Immature natural killer cell (primary cell): ENCODE data around the gene DLEC1. TPM values are rescaled to one million over a fixed set of nuclear protein-coding genes. Genes with fewer than 3 reads are reported as not detected.
"Not testable (repeated sequence)": the region's sequence is repeated elsewhere in the genome, so short reads cannot be mapped to it uniquely, and the experiment has no call there.

ENCODE experiments used
- DNase-seq, 3 donors: peaks; one replicate each; pipeline ENCODE4 v3.0.0; 2022; ENCODE audit warnings: mixed read lengths in 1 of 3
- H3K27ac Mint-ChIP-seq, 6 donors: one replicate each; pipeline ENCODE4 v1.8.0; 2020; ENCODE audit warnings: mixed read lengths in 6 of 6, mild to moderate bottlenecking in 5 of 6, inconsistent platforms in 4 of 6, moderate library complexity in 3 of 6
- H3K27me3 Mint-ChIP-seq, 3 donors: one replicate each; pipeline ENCODE4 v1.8.0; 2020 to 2021; ENCODE audit warnings: low read depth in 3 of 3, mild to moderate bottlenecking in 3 of 3, mixed read lengths in 3 of 3, moderate library complexity in 3 of 3, inconsistent platforms in 1 of 3
- H3K36me3 Mint-ChIP-seq, 3 donors: one replicate each; pipeline ENCODE4 v1.8.0; 2020; ENCODE audit warnings: mixed read lengths in 3 of 3, inconsistent platforms in 2 of 3, mild to moderate bottlenecking in 2 of 3
- H3K4me1 Mint-ChIP-seq, 2 donors: one replicate each; pipeline ENCODE4 v1.8.0; 2020; ENCODE audit warnings: inconsistent platforms in 2 of 2, mild to moderate bottlenecking in 2 of 2, mixed read lengths in 2 of 2, moderate library complexity in 1 of 2
- H3K4me3 Mint-ChIP-seq, 5 donors: one replicate each; pipeline ENCODE4 v1.8.0; 2020; ENCODE audit warnings: mild to moderate bottlenecking in 5 of 5, mixed read lengths in 5 of 5, inconsistent platforms in 3 of 5, moderate library complexity in 3 of 5
- H3K9me3 Mint-ChIP-seq, 6 donors: one replicate each; pipeline ENCODE4 v1.8.0; 2020; ENCODE audit warnings: mild to moderate bottlenecking in 6 of 6, mixed read lengths in 6 of 6, inconsistent platforms in 4 of 6, moderate library complexity in 3 of 6
- polyA plus RNA-seq, 3 donors: library from polyadenylated mRNA; unstranded; fragments of 300-500 nt; fragmentation: Illumina TruSeq; gene quantifications; one replicate each; pipeline ENCODE4 v1.2.3, GENCODE V29; 2021

DLEC1 gene
- polyA plus RNA-seq, 3 donors from 2014 or later, result 0.16 to 2.4 (median 0.84) TPM

GRCh38 chr3:38028621-38029361 is 10.2 kb upstream of the DLEC1 start:
- Mint-ChIP-seq H3K27me3 (peaks cover 0 to 11% (median 3%) of the 10 kb centered on the region in 3 donors), H3K9me3 (peaks cover 0 to 2% (median 0%) of the 10 kb centered on the region in 6 donors)

GRCh38 chr3:38029400-38030125 is 9.4 kb upstream of the DLEC1 start, which contains the start of gene PLCD1:
Gene PLCD1 (minus strand): TSS chr3:38029642. CDS start chr3:38029539, 103 bp downstream.
- DNase-seq, result peak; percentile 48 to 67 (median 54)
- H3K4me1 Mint-ChIP-seq, result peaks cover 19 to 27% of the 10 kb centered on the region in 2 donors

More at GRCh38 chr3:38028621-38029361, 10.2 kb upstream of the DLEC1 start:
- H3K4me3 Mint-ChIP-seq, result peak overlapping the region; percentile 55 to 85 (median 75)
- no peak for DNase-seq
- peak overlapping the region in 1 of 6 donors; percentile 71 for H3K27ac Mint-ChIP-seq
- H3K4me1 Mint-ChIP-seq, result peaks cover 25 to 35% of the 10 kb centered on the region in 2 donors
- H3K36me3 Mint-ChIP-seq, result no peaks in the 10 kb centered on the region

GRCh38 chr3:38030126-38031021 is 8.6 kb upstream of the DLEC1 start:
- Mint-ChIP-seq H3K4me1 (peaks cover 14 to 19% of the 10 kb centered on the region in 2 donors), H3K9me3 (peaks cover 0 to 2% (median 0%) of the 10 kb centered on the region in 6 donors), H3K27me3 (peaks cover 0 to 7% (median 3%) of the 10 kb centered on the region in 3 donors), H3K36me3 (peaks cover 0 to 3% (median 0%) of the 10 kb centered on the region in 3 donors), H3K4me3 (peak overlapping the region; percentile 40 to 64 (median 56)), H3K27ac (peak overlapping the region in 3 of 6 donors; percentile 60 to 79 (median 76))
- no peak for DNase-seq

More at GRCh38 chr3:38029400-38030125, 9.4 kb upstream of the DLEC1 start, which contains the start of gene PLCD1:
- Mint-ChIP-seq H3K36me3 (peaks cover 0 to 3% (median 0%) of the 10 kb centered on the region in 3 donors), H3K27ac (peak within 1 kb of the TSS in 1 of 6 donors; percentile 71), H3K9me3 (peaks cover 0 to 2% (median 0%) of the 10 kb centered on the region in 6 donors), H3K4me3 (peak within 1 kb of the TSS; percentile 61 to 85 (median 75)), H3K27me3 (peaks cover 0 to 10% (median 3%) of the 10 kb centered on the region in 3 donors)

GRCh38 chr3:38031022-38031994 is 7.7 kb upstream of the DLEC1 start:
- peak in 1 of 3 donors; percentile 30 for DNase-seq
- H3K9me3 Mint-ChIP-seq, result peaks cover 0 to 2% (median 0%) of the 10 kb centered on the region in 6 donors
- H3K36me3 Mint-ChIP-seq, result peaks cover 0 to 3% (median 0%) of the 10 kb centered on the region in 3 donors
- peak overlapping the region; percentile 22 to 48 (median 44) for H3K4me3 Mint-ChIP-seq
- peaks cover 0 to 7% (median 3%) of the 10 kb centered on the region in 3 donors for H3K27me3 Mint-ChIP-seq
- H3K4me1 Mint-ChIP-seq, result peaks cover 9 to 12% of the 10 kb centered on the region in 2 donors
- peak overlapping the region in 5 of 6 donors; percentile 13 to 79 (median 27) for H3K27ac Mint-ChIP-seq

- no peak for DNase-seq
- H3K36me3 Mint-ChIP-seq, result peaks cover 0 to 3% (median 0%) of the 10 kb centered on the region in 3 donors
- H3K4me3 Mint-ChIP-seq, result no peak overlapping the region
- H3K4me1 Mint-ChIP-seq, result peaks cover 13 to 17% of the 10 kb centered on the region in 2 donors
- H3K27ac Mint-ChIP-seq, result no peak overlapping the region
- peaks cover 0 to 7% (median 3%) of the 10 kb centered on the region in 3 donors for H3K27me3 Mint-ChIP-seq
- peaks cover 0 to 2% (median 0%) of the 10 kb centered on the region in 6 donors for H3K9me3 Mint-ChIP-seq
Observed at GRCh38 chr3:38032328-38032865, 6.6 kb upstream of the DLEC1 start.

- not testable (repeated sequence) for H3K4me3 Mint-ChIP-seq, DNase-seq, H3K27me3 Mint-ChIP-seq, H3K27ac Mint-ChIP-seq, H3K36me3 Mint-ChIP-seq, H3K9me3 Mint-ChIP-seq
- peaks cover 22 to 24% of the 10 kb centered on the region in 2 donors for H3K4me1 Mint-ChIP-seq
Observed at GRCh38 chr3:38033586-38033985, 5.4 kb upstream of the DLEC1 start.

- H3K9me3 Mint-ChIP-seq, H3K27me3 Mint-ChIP-seq, DNase-seq, H3K36me3 Mint-ChIP-seq, H3K4me3 Mint-ChIP-seq: not testable (repeated sequence)
- Mint-ChIP-seq H3K27ac (peak overlapping the region in 2 of 6 donors; percentile 23 to 49), H3K4me1 (peaks cover 29 to 30% of the 10 kb centered on the region in 2 donors)
Observed at GRCh38 chr3:38034335-38034734, 4.7 kb upstream of the DLEC1 start.

- Mint-ChIP-seq H3K27me3 (peaks cover 10 to 14% (median 14%) of the 10 kb centered on the region in 3 donors), H3K27ac (peak overlapping the region in 3 of 6 donors; percentile 56 to 97 (median 91)), H3K4me3 (peak overlapping the region in 1 of 5 donors; percentile 40), H3K4me1 (peaks cover 37 to 38% of the 10 kb centered on the region in 2 donors), H3K36me3 (peaks cover 0 to 3% (median 0%) of the 10 kb centered on the region in 3 donors), H3K9me3 (no peaks in the 10 kb centered on the region)
- DNase-seq, result no peak
Observed at GRCh38 chr3:38036286-38036685, 2.7 kb upstream of the DLEC1 start.

GRCh38 chr3:38036906-38037305 is 2.1 kb upstream of the DLEC1 start:
- Mint-ChIP-seq H3K9me3 (no peaks in the 10 kb centered on the region), H3K27me3 (peaks cover 10 to 14% (median 14%) of the 10 kb centered on the region in 3 donors), H3K4me3 (peak overlapping the region in 1 of 5 donors; percentile 46), H3K4me1 (peaks cover 37 to 38% of the 10 kb centered on the region in 2 donors), H3K36me3 (peaks cover 0 to 3% (median 0%) of the 10 kb centered on the region in 3 donors), H3K27ac (peak overlapping the region in 5 of 6 donors; percentile 56 to 100 (median 97))
- DNase-seq, result no peak

GRCh38 chr3:38038447-38038911 is 529 bp upstream of the DLEC1 start:
- H3K4me3 Mint-ChIP-seq, result peak overlapping the region; percentile 79 to 93 (median 85)
- peak overlapping the region; percentile 91 to 100 (median 97) for H3K27ac Mint-ChIP-seq
- H3K27me3 Mint-ChIP-seq, result peaks cover 7 to 14% (median 14%) of the 10 kb centered on the region in 3 donors
- H3K9me3 Mint-ChIP-seq, result no peaks in the 10 kb centered on the region
- H3K4me1 Mint-ChIP-seq, result peaks cover 37 to 38% of the 10 kb centered on the region in 2 donors
- H3K36me3 Mint-ChIP-seq, result peaks cover 3 to 6% (median 4%) of the 10 kb centered on the region in 3 donors
- DNase-seq, result no peak

- Mint-ChIP-seq H3K9me3 (no peaks in the 10 kb centered on the region), H3K4me1 (peaks cover 37 to 38% of the 10 kb centered on the region in 2 donors), H3K4me3 (peak overlapping the region; percentile 79 to 93 (median 85)), H3K27me3 (peaks cover 5 to 14% (median 14%) of the 10 kb centered on the region in 3 donors), H3K36me3 (peaks cover 3 to 7% (median 4%) of the 10 kb centered on the region in 3 donors), H3K27ac (peak overlapping the region; percentile 91 to 100 (median 97))
- peak; percentile 60 to 69 (median 64) for DNase-seq
Observed at GRCh38 chr3:38039899-38040261, 872 bp downstream of the DLEC1 start.
